HG03280 (cell line): ENCODE data around the gene CAPSL.
"Not testable (repeated sequence)": the region's sequence is repeated elsewhere in the genome, so short reads cannot be mapped to it uniquely, and the experiment has no call there.

ENCODE experiments used
- ATAC-seq: cut with Tn5 transposase; IDR thresholded peaks from one replicate; pipeline ENCODE4 v1.9.1; 2021; ENCODE audit warnings: mild to moderate bottlenecking, moderate library complexity; ENCODE audit not compliant: unreplicated experiment

Gene CAPSL

DNA sequence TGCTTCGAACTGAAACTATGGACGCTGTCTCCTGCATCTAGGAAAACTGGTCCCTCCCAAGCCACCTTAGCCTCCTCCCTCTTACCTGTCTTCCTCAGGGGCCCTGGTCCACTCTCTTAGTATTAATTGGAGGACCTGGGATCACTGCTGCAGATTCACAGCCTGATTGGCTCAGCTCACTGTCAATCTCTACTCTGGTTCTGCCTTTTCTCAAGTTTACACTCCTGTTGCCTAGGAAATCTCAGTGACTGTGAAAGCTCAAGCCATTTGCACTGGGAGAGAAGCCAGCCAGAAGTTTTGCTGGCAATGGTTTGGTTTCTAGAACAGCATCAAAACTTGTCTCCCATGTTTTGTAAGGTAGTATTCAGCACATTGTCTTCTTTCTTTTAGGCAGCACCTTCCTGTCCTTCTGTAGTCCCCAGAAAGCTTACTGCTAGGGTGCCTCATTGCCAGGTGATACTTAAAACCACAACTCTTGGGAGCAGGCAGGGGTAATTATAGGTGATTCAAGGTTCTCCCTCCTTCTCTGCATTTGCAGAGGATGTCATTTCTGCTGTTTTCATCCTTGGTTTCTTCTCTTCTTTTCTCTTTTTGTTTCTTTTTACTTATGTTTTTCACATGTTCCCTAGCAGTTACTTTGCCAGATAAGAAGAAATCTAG lies at the start of gene CAPSL:
Gene CAPSL (minus strand): TSS at position 55 of the 660 bp plus-strand sequence. CDS start 17,502 bp downstream, outside the sequence.
- no peak for ATAC-seq

DNA sequence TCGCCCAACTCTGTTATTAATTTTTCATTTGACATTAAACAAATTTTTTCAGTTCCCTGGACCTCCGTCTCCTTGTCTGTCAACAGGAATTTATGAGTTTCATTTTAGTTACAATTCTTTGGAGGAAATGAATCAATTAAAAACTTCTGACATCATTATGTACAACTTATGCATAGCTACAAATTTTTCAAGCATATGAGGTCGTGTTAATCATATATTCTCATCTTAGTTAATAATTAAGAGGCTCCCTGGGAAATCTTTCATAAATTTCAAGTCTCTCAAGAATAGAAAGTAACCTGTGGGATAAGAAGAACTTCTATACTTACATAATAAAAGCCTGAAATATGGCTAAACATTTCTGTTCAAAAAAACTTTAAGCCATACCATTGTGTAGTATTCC lies 49.4 kb upstream of the CAPSL start:
- ATAC-seq: no peak

DNA sequence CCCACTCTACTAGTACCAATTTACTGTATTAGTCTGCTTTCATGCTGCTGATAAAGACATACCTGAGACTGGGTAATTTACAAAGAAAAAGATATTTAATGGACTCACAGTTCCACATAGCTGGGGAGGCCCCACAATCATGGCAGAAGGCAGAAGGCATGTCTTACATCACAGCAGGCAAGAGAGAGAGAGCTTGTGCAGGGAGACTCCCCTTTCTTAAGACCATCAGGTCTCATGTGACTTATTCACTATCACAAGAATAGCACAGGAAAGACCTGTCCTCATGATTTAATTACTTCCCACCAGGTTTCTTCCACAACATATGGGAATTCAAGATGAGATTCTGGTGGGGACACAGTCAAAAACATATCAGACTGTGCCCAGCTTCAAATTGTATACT lies 41.3 kb upstream of the CAPSL start:
- ATAC-seq: no peak

DNA sequence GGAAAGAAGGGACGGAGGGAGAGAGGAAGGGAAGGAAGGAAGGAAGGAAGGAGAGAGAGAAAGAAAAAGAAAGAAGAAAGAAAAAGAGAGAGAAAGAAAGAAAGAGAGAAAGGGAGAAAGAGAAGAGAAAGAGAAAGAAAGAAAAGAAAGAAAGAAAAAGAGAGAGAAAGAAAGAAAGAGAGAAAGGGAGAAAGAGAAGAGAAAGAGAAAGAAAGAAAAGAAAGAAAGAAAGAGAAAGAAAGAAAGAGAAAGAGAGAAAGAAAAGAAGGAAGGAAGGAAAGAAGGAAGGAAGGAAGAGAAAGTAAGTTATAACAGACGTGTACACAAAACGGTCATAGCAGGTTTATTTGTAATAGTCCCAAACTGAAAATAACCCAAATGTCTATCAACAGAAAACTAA lies 38.4 kb upstream of the CAPSL start:
- not testable (repeated sequence) for ATAC-seq

GRCh38 chr5:35974570-35974969 lies 36.1 kb upstream of the CAPSL start:
- no peak for ATAC-seq

- no peak for ATAC-seq
Measured at GRCh38 chr5:35971878-35972210, 33.4 kb upstream of the CAPSL start.

- no peak for ATAC-seq
Measured at GRCh38 chr5:35971186-35971877, 32.9 kb upstream of the CAPSL start.

DNA sequence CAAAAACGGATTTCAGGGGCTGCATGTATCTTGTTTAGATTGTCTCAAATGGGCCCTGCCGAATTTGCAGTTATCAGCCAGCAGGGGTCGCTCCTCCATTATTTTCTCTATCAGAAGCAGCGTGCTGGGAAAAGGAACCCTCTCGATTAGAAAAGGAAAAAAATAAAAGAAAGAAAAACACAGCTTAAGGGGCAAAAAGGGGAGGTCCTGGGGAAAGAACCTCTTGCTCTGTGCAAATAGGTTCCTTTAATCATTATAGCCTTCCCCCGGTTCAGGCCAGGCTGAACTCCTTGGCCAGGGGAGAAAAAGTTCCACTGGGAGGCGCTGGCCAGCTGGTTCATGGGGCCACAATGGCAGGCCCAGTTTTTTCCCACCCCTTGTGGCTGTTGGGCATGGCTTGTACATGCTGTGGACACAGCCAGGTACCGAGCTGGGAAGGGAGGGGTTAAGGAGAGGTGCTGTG lies 25.0 kb upstream of the CAPSL start:
- ATAC-seq: no peak

DNA sequence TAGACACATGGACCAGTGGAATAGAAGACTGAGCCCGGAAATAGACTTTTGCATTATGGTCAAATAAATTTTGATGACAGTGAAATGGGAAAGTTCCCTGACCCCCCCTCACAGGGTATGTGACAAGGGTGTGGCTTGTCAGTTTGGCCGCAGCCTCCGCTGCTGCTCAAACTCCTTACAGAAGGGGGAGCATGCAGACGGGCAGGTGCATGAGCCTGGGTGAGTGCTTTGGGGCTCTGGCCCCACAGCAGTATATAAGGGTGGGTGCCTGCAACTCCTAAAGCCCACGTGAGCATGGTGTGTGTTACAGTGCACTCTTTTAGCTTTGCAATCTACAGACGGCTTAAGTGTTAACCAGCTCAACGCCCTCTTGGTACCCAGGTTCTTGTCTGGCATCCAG lies 21.9 kb upstream of the CAPSL start:
- no peak for ATAC-seq

GRCh38 chr5:35956429-35956828 lies 18.0 kb upstream of the CAPSL start:
- no peak for ATAC-seq

GRCh38 chr5:35954175-35954574 lies 15.8 kb upstream of the CAPSL start:
- no peak for ATAC-seq

GRCh38 chr5:35947085-35947484 lies 8.7 kb upstream of the CAPSL start:
- ATAC-seq: no peak

GRCh38 chr5:35939639-35940038 lies 1.2 kb upstream of the CAPSL start:
- ATAC-seq: no peak

- ATAC-seq: peak; percentile 74
Measured at GRCh38 chr5:35926389-35927051, 11.9 kb downstream of the CAPSL start.

- ATAC-seq: peak; percentile 63
Measured at GRCh38 chr5:35924950-35925722, 13.3 kb downstream of the CAPSL start.

DNA sequence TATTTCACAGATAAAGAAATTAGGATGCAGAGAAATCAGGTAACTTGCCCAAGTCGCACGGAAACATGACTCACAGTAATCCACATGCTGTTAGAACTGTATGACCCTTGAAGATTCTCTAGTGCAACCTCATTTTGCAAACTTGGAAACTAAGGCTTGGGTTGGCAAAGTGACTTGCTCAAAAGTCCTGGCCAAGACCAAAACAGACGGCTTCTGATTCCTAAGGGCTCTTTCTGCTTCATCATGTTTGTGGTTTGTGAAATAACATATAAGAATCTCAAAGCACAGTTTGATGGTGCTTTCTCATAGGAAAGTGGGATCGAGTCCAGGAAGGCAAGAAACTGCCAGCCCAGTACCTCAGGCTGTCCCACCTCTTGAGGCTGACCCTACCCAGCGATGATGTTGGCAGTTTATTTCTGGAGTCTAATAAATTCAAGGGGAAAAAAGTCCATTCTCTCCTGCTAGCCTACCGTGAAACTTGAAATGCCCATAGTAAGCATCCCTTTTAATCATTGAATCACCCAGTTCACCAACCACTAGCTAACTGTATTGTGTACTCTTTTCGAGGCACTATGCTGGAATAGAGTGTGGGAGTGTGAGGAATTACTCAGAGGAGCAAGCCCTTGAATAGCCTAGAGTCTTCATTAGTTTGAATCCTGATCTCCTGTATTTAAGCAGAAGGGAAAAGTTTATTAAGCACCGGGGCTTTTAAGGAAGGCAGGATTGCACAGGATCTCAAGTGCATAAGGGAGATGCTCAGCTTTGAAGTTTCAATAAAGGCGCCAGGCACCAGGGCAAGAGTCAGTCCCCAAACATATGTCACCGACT lies 14.1 kb downstream of the CAPSL start:
- no peak for ATAC-seq

- ATAC-seq: no peak
Measured at GRCh38 chr5:35922468-35922867, 16.0 kb downstream of the CAPSL start.

- ATAC-seq: no peak
Measured at GRCh38 chr5:35921930-35922329, 16.5 kb downstream of the CAPSL start.

GRCh38 chr5:35920890-35921289 lies 17.5 kb downstream of the CAPSL start:
- ATAC-seq: no peak

DNA sequence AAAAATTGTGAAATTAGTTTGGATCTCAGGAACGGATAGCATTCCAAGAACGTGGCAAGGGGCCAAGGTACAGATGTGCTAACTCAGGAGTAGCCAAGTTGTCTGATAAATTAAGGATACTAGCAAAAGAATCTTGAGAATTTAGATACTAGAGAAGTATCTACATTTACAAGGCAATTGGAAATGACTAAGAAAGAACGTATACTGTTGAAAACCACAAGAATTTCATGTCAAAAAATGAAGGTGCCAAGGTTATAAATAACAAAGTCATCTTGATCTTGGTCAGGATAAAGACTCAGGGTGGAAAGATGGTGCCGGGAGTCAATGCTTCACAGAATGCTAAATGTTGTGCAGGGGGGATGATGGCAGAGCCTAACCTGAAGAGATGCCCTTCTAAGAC lies 19.2 kb downstream of the CAPSL start:
- ATAC-seq: no peak

DNA sequence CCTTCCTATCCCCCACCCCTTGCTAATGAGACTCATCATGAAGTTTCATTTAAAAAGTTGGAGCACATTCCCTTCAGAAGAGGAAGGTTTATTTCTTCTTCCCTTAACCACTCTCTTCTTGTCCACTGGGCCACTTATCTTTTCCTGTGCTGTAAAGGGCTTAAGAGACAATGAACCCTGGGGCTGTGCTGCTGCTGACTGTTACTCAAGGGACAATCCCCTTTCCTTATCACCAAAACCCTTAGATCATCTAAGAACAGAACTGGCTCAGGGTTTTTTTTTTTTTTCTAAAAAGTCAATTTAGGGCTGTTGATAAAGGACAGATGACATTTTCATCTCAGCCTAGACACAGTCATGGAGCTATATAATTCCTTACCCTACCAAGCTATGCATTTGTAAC lies 29.6 kb downstream of the CAPSL start:
- ATAC-seq: no peak
